ENCODE measurements around the gene PLEKHG4B.

Gene PLEKHG4B

GRCh38 chr5:203246-203930 is 111.4 kb downstream of the PLEKHG4B start:
- no peak for TF ChIP-seq TCF12 (IDR thresholded peaks at IDR 0.05; ENCODE audit: low read depth)
- no peak for TF ChIP-seq TAF1 (IDR thresholded peaks at IDR 0.05; ENCODE audit: low read depth)
- TF ChIP-seq FOXM1 (IDR thresholded peaks at IDR 0.05; ENCODE audit: borderline replicate concordance, low read depth), result no peak
- TF ChIP-seq EGR1 (IDR thresholded peaks at IDR 0.05), result no peak

- TF ChIP-seq USF1 (IDR thresholded peaks at IDR 0.05) (no peak), YY1 (IDR thresholded peaks at IDR 0.05; ENCODE audit: low read depth) (no peak), CEBPB (IDR thresholded peaks at IDR 0.05) (no peak), NFIC (IDR thresholded peaks at IDR 0.05) (no peak)
Measured at GRCh38 chr5:204001-204400, 112.0 kb downstream of the PLEKHG4B start.

GRCh38 chr5:204462-204861 is 112.5 kb downstream of the PLEKHG4B start:
- TF ChIP-seq REST (IDR thresholded peaks at IDR 0.05; ENCODE audit: low read depth), result no peak
- TF ChIP-seq YY1 (IDR thresholded peaks at IDR 0.05; ENCODE audit: low read depth), result no peak
- TF ChIP-seq MAX (IDR thresholded peaks at IDR 0.05), result no peak
- TF ChIP-seq NFIC (IDR thresholded peaks at IDR 0.05), result no peak
- no peak for TF ChIP-seq ZBTB7A (IDR thresholded peaks at IDR 0.05; ENCODE audit: low read depth)
- TF ChIP-seq EGR1 (IDR thresholded peaks at IDR 0.05), result no peak
- TF ChIP-seq CREB1 (IDR thresholded peaks at IDR 0.05; ENCODE audit: low read depth), result no peak
- no peak for TF ChIP-seq RAD21 (IDR thresholded peaks at IDR 0.05; ENCODE audit: low read depth)
- no peak for TF ChIP-seq TAF1 (IDR thresholded peaks at IDR 0.05; ENCODE audit: low read depth)
- no peak for TF ChIP-seq TCF12 (IDR thresholded peaks at IDR 0.05; ENCODE audit: low read depth)
- TF ChIP-seq TEAD4 (IDR thresholded peaks at IDR 0.05), result no peak
- TF ChIP-seq FOXM1 (IDR thresholded peaks at IDR 0.05; ENCODE audit: borderline replicate concordance, low read depth), result no peak
- no peak for TF ChIP-seq EP300 (IDR thresholded peaks at IDR 0.05; ENCODE audit: borderline replicate concordance)
- no peak for TF ChIP-seq USF1 (IDR thresholded peaks at IDR 0.05)
- TF ChIP-seq CEBPB (IDR thresholded peaks at IDR 0.05), result no peak

GRCh38 chr5:204966-205670 is 113.2 kb downstream of the PLEKHG4B start:
- TF ChIP-seq ZBTB7A (IDR thresholded peaks at IDR 0.05; ENCODE audit: low read depth) (no peak), CREB1 (IDR thresholded peaks at IDR 0.05; ENCODE audit: low read depth) (no peak), REST (IDR thresholded peaks at IDR 0.05; ENCODE audit: low read depth) (no peak), TCF12 (IDR thresholded peaks at IDR 0.05; ENCODE audit: low read depth) (no peak)

- TF ChIP-seq EP300 (IDR thresholded peaks at IDR 0.05; ENCODE audit: borderline replicate concordance), result no peak
- TF ChIP-seq NFIC (IDR thresholded peaks at IDR 0.05), result peak; percentile 7; the same call in 1 of the 2 replicates
- no peak for TF ChIP-seq USF1 (IDR thresholded peaks at IDR 0.05)
Measured at GRCh38 chr5:206406-206805, 114.4 kb downstream of the PLEKHG4B start.

- TF ChIP-seq EGR1 (IDR thresholded peaks at IDR 0.05) (no peak), CEBPB (IDR thresholded peaks at IDR 0.05) (no peak), ZBTB7A (IDR thresholded peaks at IDR 0.05; ENCODE audit: low read depth) (no peak), EP300 (IDR thresholded peaks at IDR 0.05; ENCODE audit: borderline replicate concordance) (no peak), FOXM1 (IDR thresholded peaks at IDR 0.05; ENCODE audit: borderline replicate concordance, low read depth) (no peak), USF1 (IDR thresholded peaks at IDR 0.05) (no peak), NFIC (IDR thresholded peaks at IDR 0.05) (no peak), CREB1 (IDR thresholded peaks at IDR 0.05; ENCODE audit: low read depth) (no peak), TAF1 (IDR thresholded peaks at IDR 0.05; ENCODE audit: low read depth) (no peak), TEAD4 (IDR thresholded peaks at IDR 0.05) (no peak), RAD21 (IDR thresholded peaks at IDR 0.05; ENCODE audit: low read depth) (no peak), REST (IDR thresholded peaks at IDR 0.05; ENCODE audit: low read depth) (no peak), MAX (IDR thresholded peaks at IDR 0.05) (no peak), TCF12 (IDR thresholded peaks at IDR 0.05; ENCODE audit: low read depth) (no peak)
Measured at GRCh38 chr5:206927-207536, 115.1 kb downstream of the PLEKHG4B start.

Data from Ishikawa (cell line).